ENCODE results near the gene COLEC11.
"Not testable (repeated sequence)": the region's sequence is repeated elsewhere in the genome, so short reads cannot be mapped to it uniquely, and the experiment has no call there.

Gene COLEC11

DNA sequence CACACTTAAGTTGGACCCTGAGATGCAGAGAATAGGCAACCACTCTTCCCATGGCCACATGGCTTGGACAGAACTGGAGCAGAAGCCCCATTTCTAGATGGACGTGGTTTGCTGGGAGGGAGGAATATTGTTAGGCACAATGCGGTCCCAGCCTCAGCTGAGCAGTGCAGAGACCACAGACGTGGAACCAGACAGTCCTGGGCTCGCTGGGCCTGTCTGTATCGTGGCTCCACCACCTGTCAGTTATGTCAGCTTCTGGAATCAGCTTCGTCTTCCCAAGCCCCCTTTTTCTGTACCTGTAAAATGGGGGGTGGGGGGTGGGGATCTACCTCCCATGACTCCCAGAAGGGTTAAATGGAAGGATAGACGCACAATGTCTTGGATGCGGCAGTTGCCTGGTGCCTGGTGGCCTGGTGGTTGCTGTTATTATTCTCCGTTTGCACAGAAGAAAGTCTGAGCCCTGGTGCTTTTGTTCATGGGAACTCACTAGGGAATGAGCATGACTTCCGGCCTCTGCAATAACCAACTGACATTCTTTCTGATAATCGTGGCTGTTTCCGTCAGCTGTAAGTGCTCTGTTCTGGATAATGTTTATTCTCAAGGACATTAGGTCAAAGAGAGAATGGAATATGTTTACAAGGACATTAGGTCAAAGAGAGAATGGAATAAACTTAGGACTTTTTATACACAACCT lies 31.4 kb downstream of the COLEC11 start:
- DNase-seq, result no peak

DNA sequence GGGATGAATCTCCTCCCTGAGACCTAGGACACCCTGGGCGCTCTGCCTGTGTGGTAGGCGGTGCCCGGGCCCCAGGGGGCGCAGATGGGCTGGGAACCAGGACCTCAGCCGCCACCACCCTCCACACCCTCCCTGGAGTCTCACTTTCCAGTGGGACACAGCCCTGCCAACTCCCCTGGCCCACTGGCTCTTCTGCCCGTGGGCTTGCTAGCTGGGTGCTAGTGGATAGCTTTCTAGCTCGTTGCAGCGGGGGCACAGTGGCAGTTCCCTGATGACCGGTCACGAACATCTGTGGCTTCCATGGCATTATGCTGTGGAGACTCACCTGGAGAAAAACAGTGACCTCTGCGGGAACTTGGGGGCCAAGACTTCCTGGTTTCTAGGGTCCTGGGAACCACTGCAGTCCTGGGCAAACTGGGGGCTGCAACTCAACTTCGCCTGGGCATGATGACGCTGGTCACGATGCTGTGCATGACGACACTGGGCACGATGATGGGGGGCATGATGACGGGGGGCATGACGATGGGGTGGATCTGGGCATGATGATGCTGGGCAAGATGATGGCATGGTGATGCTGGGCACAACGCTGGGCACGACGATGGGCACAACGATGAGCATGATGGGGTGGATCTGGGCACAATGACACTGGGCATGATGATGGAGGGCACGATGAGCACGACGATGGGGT lies 32.0 kb downstream of the COLEC11 start:
- no peak for DNase-seq

DNA sequence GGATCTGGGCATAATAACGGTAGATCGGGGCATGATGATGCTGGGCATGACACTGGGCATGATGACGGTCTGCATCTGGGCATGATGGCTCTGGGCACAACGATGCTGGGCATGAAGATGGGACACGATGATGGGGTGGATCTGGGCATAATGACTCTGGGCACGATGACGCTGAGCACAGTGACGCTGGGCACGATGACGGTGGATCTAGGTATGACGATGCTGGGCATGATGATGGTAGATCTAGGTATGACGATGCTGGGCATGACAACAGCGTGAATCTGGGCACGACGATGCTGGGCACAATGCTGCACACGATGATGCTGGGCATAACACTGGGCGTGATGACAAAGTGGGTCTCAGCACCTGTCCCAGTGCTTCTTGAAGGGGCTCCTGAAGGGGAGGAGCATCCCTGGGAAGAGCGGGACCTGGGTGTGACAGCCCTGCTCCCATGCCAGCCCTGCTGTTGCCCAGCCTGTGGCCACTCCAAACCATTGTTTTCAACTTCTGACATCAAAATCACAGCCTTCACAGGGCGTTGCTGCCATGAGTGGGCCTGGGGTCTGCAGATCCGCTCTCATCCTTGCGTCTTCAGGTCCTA lies 32.7 kb downstream of the COLEC11 start:
- DNase-seq, result no peak

DNA sequence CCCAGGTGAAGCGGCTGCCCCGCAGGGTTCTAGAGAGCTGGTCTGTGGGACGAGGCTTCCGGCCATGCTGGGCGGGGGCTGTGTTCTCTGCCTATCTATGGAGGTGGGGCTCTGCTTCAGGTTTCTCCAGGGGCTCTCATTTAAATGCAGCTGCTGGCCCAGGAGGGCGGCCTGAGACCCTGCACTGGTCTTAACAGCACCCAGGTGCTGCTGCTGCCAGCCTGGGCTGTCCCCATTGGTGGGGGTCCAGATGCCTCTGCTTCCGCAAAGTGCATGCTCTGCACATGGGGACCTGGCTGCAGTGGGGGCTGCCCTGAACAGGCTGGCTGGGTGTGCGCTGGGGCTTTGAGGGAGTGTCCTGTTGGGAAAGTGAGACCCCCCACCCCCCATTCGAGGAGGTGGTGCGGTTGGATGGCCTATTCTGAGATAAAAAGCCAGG lies 33.3 kb downstream of the COLEC11 start:
- no peak for DNase-seq

DNA sequence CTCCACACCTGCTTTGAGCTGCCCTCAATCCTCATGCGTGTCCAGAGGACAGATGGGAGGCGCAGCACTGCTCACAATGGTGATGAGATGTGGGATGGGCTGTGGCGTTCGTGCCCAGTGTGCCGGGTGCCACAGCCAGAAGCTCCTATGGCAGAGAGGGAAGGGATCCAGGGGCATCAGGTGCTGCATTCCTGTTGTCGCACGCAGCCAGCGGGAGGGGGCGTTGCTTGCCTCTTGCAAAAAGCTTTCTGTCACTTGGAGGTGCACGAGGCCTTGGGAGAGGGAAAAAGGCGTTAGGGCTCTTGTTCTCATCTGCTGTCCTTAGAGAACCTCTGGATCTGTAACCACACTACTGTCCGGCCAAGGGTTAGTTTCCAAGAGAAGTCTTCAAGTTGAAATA lies 33.9 kb downstream of the COLEC11 start:
- no peak for DNase-seq

DNA sequence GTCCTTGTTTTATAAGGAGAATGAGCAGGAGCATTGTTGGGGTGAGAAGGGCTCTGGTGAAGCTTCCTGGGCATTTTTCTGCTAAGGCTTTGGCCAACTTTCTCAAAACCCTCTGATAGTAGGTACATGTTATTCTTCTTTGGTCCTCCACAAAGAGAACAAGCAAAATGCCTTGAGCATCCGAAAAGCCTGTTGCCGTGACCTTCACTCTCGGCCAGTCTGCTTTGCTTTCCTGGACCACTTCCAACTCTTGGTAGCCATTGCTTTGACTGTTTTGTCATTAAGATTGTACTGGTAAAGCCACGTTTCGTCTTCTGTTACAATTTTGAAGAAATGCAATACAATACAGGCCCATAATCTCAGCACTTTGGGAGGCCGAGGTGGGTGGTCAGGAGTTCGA lies 35.7 kb downstream of the COLEC11 start:
- DNase-seq, result no peak

DNA sequence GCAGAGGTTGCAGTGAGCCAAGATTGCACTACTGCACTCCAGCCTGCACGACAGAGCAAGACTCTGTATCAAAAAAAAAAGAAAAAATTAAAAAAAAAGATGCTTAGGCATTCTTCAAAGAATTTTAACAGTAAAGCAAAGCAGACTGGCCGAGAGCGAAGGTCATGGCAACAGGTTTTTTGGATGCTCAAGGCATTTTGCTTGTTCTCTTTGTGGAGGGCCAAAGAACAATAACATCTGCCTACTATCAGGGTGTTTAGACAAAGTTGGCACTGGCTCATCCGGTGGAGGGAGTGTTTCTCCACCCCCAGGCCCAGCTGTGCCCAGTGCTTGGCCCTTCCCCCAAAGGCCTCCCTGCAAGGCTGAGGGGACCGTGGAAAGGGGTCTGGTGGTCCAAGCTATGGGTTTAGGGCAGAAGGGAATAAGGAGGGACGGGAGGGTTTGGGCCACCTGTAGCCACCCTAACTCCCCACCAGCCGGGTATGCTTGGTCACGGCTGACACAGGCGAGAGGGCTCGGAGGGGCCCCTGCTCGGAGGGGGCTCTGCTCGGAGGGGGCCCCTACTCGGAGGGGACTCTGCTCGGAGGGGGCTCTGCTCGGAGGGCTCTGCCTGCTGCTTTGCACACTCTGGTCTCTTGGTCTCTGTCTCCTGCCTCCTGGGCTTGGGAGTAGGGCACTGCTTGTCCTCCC lies 36.4 kb downstream of the COLEC11 start:
- DNase-seq, result no peak

DNA sequence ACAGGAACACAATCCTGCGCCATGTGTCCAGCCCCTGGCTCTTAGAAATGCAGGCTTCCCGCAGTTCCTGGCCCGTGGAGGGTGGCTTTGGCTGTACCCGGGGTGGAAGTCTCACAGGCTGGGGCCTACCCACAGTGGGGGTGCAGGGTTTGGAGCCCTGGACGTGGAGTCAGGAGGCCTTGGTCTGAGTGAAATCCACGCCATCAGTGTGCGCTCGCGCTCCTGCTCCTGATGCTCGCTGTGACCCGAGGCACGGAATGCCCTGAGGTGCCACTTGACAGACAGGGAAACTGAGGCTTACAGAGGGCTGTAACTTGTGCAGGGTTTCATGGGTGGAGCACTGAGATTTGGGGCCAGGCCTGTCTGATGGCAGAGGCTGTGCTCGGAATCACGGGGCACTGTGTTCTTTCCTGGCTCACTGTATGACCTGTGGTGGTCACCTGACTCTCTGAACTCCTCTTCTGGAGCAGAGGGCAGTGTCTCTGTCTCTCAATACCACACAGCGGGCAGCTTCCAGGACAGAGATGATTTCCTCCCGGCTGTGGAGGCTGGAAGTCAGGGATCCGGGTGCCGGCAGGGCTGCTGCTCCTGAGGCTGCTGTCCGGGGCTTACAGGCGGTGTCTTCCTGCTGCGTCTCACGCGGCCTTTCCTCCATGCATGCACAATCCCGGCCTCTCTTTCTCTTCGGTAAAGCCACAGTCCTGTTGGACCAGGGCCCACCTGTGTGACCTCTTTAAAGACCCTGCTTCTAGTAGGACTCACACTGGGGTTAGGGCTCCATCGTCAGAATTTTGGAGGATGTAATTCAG lies 37.1 kb downstream of the COLEC11 start:
- no peak for DNase-seq

DNA sequence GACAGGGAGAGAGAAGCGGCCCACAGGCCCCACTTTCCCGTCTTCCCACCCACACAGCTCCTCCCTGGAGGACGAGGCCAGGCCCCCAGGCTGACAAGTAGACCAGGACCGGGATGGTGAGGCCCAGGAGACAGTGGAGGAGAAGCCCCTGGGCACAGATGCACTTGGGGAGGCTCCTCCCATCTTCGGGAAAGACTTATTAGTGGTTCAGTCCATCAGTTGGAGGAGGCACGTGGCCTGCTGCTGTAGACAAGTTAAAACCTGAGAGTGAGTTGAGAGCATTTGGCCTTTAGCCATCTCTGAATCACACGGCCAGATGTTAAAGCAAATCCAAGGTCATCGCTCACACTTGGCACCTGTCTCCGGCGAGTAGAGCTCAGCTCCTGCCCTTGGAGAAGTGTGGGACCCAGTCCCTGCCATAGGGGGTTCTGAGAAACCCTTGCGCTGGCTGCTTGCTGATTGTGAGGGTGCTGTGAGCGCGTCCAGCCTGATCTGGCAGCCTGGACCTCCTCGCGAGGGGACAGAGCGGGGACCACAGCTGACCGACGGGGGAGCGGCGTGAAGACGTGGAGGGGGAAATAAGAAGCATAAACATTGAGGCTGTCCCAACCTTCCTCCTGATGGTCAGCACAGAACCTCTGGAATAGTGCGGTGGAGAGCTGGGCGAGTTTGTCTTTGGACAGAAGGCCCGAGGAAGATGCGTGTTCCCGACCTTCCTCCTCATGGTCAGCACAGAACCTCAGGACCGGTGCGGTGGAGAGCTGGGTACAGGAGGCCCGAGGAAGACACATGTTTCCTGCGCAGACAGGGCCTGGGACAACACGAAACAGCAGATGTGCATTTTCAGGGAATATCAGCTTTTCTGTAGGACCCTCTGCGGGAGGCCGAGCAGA lies 38.4 kb downstream of the COLEC11 start:
- no peak for DNase-seq

DNA sequence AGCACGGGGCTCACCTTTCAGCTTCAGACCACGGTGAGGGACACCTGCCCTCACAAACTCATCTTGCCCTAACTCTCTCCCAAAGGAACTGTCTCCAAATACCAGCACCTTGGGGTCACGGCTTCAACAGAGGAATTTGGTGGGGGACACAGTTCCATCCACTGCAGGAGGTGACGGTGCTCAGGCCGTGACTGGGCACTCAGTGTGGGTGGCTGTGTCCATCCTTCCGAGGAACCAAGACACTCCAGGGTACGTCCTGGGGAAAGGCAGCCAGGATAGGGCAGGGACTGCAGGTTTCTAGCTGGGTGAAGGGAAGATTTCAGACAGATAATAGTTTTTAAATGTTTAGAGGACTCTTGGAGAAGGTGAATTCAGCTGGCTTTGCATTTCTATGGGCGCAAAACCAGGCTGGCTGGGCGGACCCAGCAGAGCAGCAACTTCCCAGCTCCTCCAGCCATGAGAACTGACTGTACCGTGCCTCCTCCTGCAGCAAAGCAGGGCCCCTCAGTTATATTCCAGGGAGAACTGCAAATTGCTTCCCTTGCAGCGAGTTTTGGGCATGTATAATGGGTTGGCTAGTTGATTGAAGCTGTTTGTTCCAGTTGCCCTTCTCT lies 39.2 kb downstream of the COLEC11 start:
- DNase-seq, result no peak

DNA sequence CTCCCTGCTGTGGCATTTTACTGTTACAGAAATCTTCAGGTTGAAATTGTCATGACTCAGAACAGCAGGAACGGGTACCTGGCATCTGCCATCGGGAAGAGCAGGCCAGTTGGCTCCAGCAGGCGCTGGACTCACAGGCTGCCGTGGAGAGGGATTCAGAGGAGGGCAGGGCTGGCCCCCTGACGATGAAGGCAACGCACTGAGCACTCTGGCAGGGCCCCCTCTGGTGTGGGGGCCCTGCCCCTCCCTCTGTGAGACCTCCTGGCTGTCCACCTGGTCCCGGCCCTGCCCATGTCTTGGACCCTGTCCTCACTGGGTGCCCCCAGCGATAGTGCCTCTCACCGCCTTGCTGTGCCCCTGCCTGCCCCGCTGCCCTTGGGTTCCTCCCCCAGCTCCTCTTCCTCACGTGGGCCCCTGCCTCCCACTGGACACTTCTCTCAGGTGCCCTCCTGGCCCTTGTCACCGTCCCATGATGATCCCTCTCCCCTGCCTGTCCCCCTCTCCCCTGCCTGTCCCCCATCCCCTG lies 39.7 kb downstream of the COLEC11 start:
- no peak for DNase-seq

DNA sequence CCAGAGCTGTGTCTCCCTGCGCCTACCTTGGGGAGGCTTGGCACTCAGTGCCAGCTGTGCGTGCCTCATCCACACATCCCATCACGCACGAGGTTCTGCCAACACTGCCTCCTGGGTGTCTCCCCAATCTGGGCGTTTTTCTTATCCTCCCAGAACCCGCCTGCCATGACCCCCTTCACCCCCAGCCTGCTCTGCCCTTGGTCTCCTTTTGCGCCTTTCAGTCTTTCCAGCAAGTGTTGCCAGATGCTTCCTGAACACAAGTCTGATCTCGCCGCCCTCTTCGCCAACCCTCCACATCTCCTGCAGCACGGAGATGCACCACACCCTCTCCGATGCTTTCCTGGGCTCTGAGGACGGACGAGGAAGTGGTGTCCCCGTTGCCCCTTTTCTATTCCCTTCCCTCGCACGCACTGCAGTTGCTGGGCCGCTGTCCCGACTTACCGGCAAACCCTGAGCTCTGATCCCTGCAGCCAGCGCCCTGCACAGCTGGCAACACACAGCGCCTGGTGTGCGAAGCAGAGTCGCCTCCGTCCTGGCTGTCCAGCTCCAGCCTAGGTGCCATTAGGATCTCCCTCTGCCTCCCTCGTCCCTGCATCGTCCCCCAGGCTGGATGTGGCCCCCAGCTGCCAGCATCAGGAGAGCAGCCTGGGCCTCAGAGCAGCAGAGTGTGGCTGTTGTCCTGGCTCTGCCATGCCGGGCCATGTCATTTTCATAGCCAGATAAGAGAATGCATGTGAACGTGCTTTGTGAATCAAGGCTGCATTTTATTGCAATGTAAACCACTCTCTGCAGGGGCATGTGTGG lies 40.5 kb downstream of the COLEC11 start:
- DNase-seq, result no peak

DNA sequence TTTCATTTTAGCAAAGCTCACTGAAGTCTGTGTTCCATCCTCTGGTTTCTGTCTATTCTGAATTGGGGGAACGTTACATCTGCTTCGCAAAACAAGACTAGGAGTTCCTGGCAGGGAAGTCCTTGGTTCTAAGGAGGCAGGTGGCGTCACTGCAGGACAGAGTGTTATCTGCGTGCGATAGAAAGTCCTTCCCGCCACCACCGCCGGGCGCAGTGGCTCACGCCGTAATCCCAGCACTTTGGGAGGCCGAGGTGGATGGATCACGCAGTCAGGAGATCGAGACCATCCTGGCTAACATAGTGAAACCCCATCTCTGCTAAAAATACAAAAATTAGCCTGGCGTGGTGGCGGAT lies 41.0 kb downstream of the COLEC11 start:
- not testable (repeated sequence) for DNase-seq

DNA sequence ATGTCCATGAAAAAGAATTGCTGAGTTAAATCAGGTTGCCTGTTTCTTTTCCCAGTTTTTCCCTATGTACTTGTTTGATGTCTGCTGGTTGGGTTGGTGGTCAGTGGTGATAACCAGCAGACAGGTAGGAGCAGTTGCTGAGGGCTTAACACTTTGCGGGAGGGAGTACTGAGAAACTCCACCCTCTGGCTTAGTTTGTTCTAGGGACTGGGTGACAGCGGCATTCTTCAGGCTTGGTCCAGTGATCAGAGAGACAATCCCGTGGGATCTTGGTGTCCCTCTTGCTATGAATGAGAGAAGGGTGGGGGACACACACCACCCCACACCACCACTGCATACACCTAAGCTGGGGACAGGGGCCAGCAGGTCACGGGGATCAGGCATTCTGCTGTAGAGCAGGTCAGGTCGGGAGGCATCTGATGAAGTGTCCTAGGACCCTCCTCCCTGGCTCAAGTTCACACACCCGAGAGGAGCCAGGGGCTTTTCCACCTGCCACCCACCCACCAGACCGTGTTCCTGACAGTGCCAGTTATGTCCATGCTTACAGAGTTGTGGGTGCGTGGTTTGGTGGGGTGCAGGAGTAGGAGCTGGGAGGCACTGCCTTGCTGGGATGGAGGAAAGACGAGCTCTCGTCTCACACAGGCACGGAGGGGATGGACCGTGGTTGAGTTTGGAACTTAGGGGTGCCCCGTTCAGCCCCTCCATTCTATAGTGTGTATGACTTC lies 41.8 kb downstream of the COLEC11 start:
- no peak for DNase-seq

DNA sequence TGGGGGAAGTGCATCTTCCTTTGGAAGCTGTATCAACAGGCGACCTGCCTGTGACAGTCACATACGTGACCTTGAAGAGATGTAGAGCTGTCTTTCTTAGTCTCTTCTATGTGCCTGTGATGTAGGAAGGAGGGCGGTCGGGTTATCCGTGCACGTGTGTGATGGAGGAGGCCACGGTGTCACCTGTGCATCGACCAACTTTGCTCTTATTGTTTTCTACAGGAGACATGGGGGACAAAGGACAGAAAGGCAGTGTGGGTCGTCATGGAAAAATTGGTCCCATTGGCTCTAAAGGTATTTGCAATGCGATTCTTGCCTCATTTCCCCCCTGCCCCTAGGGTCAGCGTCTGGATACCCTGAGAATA lies 42.4 kb downstream of the COLEC11 start:
- no peak for DNase-seq

DNA sequence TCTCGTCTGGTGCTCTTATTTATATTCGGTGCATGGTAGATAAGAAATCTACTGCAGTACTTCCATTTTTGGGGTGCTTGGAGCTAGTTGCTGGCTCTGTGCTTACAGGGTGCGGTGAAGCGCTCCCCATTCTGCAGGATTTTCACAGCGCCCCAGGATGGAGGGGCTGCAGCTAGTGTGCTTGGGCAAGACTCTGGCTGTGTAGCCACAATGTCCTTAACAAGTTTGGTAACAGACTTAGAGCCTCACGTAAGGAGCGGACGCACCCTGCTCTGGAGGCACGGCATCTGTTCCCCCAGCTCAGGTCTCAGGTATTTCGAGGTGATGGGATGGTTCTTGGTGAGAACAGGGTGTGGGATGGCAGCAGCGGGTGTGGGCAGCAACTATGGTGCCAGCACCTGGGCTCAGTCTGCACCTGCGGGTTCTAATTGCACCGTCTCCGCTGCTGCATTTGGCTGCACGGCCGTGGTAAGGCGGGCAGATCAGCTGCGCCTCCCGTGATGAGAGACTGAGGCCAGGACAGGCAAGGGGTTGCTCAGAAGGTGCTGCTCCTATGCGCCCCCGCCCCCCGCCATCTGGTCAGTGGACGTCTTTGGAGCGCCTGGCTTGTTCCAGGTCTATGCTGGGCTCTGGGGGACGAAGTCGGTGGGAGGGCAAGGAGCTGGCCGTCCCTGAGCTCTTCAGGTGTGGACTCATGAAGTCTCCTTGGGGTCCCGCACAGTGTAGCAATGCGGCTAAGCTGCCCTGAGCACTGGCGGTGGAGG lies 43.0 kb downstream of the COLEC11 start:
- no peak for DNase-seq

DNA sequence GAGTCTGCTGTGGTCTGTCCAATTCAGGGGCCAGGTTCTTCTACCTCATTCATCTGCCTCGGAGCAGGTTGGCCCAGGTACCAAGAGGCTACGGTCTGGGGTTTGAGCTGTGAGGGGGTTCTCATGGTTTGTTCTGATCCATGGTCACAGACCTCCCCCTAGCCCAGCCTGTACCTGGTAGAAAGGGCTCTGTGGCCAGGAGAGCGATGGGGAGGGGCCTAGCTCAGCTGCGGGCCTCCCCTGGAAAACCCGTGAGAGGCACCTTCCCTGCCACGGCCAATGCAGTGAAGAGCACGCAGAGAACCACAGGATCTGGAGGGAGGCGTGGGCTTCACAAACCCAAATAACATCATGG lies 43.5 kb downstream of the COLEC11 start:
- DNase-seq, result no peak

DNA sequence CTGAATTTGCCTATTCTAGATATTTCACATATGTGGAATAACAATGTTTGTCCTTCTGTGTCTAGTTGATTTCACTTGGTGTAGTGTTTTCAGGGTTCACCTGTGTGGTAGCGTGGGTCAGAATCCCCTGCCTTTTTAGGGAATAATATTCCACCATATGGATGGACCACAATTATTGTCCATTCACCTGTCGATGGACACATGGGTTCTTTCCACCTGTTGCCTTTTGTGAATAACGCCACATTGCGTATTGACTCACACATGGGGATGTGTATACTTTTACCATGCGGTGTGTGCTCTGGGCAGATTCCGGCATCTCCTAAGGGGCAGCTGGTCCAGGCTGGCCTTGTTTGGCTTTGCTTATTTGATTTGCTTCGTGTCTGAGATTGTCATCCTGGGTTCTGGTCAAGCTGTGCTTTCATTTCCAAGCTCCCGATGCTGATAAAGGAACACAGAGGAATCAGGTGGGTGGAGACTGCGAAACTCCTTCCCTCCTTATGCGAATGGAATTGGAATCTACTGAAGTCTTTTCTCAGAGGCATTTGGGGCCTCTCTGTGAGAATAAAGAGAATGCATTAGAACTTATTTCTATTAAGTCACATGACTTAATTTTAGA lies 44.2 kb downstream of the COLEC11 start:
- DNase-seq, result no peak

DNA sequence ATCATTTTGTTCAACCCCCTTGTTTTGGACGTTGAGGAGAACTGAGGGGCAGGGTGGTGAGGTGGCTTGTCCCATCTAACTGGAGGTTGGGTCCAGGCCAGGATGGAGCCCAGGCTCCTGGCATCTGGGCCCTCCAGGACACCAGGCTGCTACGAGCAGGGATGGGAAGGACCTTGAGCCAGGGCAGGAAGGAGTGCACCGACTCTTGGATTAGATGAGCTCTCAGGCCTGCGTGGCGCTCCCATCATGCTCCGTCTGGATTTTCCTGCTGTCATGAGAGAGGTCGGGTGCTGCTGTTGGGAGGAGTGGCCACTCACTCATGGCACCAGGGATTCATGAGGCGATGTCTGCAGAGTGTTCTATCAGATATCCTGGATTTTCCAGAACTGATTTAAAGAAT lies 44.7 kb downstream of the COLEC11 start:
- no peak for DNase-seq

Data from NCI-H2081 (cell line).